Aorta (tissue), 5 donors: ENCODE measurements around the gene POLR3F. TPM values are rescaled to one million over a fixed set of nuclear protein-coding genes. Genes with fewer than 3 reads are reported as not detected.

Source experiments
- ATAC-seq: fragments of 200-7000 bp; cut with Tn5 transposase; one replicate; pipeline ENCODE4 v1.9.1; 2022; ENCODE audit warnings: moderate library complexity; ENCODE audit not compliant: low FRiP score
- DNase-seq, 2 donors: peaks; one replicate each; pipeline ENCODE4 v3.0.0-alpha.2; 2020
- H3K27ac ChIP-seq, 2 donors: one replicate each; pipeline ENCODE4 v1.5.1; 2013; ENCODE audit warnings: low read length in 2 of 2, mild to moderate bottlenecking in 2 of 2, moderate library complexity in 2 of 2, control low read depth in 1 of 2, inconsistent platforms in 1 of 2, low read depth in 1 of 2
- H3K27me3 ChIP-seq, 2 donors: one replicate each; pipeline ENCODE4 v1.6.1; 2013; ENCODE audit warnings: control low read depth in 1 of 2, low read length in 1 of 2, mild to moderate bottlenecking in 1 of 2, moderate library complexity in 1 of 2; ENCODE audit not compliant: insufficient read depth in 2 of 2, control insufficient read depth in 1 of 2
- H3K36me3 ChIP-seq, 2 donors: one replicate each; pipeline ENCODE4 v1.6.1; 2013; ENCODE audit warnings: control low read depth in 1 of 2, low read length in 1 of 2, mild to moderate bottlenecking in 1 of 2; ENCODE audit not compliant: insufficient read depth in 2 of 2, control insufficient read depth in 1 of 2
- H3K4me1 ChIP-seq, 2 donors: one replicate each; pipeline ENCODE4 v1.6.1; 2013; ENCODE audit warnings: low read length in 2 of 2, control low read depth in 1 of 2, mild to moderate bottlenecking in 1 of 2, moderate library complexity in 1 of 2; ENCODE audit not compliant: insufficient read depth in 2 of 2, control insufficient read depth in 1 of 2
- H3K4me3 ChIP-seq, 2 donors: one replicate each; pipeline ENCODE4 v1.5.1; 2013; ENCODE audit warnings: low read length in 2 of 2, control low read depth in 1 of 2, mild to moderate bottlenecking in 1 of 2
- H3K9me3 ChIP-seq: one replicate; pipeline ENCODE4 v1.6.1; 2013; ENCODE audit warnings: mild to moderate bottlenecking, low read length; ENCODE audit not compliant: control insufficient read depth
- WGBS, 2 donors: extraction: QIAGEN DNeasy Blood & Tissue Kit; methylation state at CpG; one replicate each; pipeline ENCODE4 v1.1.7; 2013; 5-methylcytosine and 5-hydroxymethylcytosine counted together
- intact Hi-C, 2 donors: fragments of 100-400 bp; cut with DNase I; formaldehyde crosslinking; loops; one replicate each; pipeline versions ENCODE4 v1.14.2 to v1.15.0; 2022
- microRNA-seq, 2 donors: library from miRNA; unstranded; fragments of <30 nt; microRNA quantifications; one replicate each; pipeline ENCODE4 v1.2.0, GENCODE V29; 2020
- polyA plus RNA-seq, 2 donors: library from polyadenylated mRNA; stranded (reverse); fragments of 200-250 nt; gene quantifications; one replicate each; pipeline ENCODE4 v1.2.3, GENCODE V29; 2013
- total RNA-seq, 2 donors: library from RNA; stranded (reverse); fragmentation: NEBNext Ultra II Directional; extraction: Animal tissue kit (Norgen Biotek cat#: 25700); gene quantifications; one replicate each; pipeline ENCODE4 v1.2.1, GENCODE V29; 2021
- donor health status: healthy with polysubstance abuse.
- donor health status: Bipolar disorder and iron deficiency.
- donor health status: DM: no; HTN: no; CAD: no.
- donor health status: DM: no; HTN: no; CAD: no.
- donor health status: DM: yes; HTN: yes; CAD: no.

POLR3F gene
- total and polyA plus RNA-seq, 4 donors = 5.6 to 20.4 (median 7.8) TPM

DNA sequence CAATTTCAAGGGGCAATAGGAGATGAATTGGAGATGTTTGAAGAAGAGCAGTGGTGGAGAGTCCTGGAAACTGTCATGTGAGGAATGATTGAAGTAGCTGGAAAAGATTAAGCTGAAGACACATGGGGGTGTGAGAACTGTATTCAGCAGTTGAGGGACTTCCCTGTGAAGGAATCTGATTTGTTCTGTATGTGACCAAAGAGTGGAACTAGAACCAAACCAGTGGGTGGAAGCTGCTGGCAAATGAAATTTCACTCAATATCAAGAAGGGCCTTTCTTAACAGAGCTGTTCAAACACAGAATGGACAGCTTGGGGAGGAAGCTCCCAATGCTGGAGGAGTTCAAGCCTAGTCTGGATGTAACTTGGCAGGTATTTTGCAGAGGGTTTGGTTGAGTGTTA, 61.9 kb downstream of the POLR3F start:
- ATAC-seq = no peak
- H3K36me3 ChIP-seq = peaks cover 19 to 25% of the 10 kb centered on the region in 2 donors
- no peaks in the 10 kb centered on the region for H3K27me3 ChIP-seq

DNA sequence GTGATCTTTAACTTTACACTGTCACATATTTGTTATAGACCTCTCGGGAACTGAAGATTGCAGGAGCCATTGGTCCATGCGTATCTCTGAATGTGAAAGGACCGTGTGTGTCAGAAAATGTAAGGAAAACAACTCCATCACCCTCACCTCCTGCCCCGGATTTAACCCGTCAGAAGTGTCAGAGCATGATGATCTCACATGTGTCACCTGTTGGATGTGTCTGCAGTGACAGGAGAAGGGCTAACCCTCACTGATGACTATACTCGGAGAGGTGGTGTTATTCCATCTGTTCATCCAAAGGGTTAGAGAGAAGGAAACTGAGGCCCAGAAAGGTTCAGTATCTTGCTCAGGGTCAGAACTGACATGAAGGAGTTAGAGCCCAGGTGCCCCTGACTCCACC, 65.4 kb downstream of the POLR3F start:
- ATAC-seq (no peak), DNase-seq (no peak)
- Histone ChIP-seq H3K4me3 (no peak overlapping the region), H3K36me3 (peaks cover 23% of the 10 kb centered on the region in 2 donors), H3K27me3 (no peaks in the 10 kb centered on the region), H3K9me3 (no peaks in the 10 kb centered on the region), H3K27ac (no peak overlapping the region), H3K4me1 (no peaks in the 10 kb centered on the region)
- intact Hi-C loops = no loop called here
- WGBS, 2 donors = 86 to 92% methylated on average over 6 of the region's 6 CpGs

More for the DNA sequence above, 61.9 kb downstream of the POLR3F start:
- Histone ChIP-seq H3K27ac (no peak overlapping the region), H3K4me3 (no peak overlapping the region), H3K9me3 (no peaks in the 10 kb centered on the region), H3K4me1 (no peaks in the 10 kb centered on the region)
- no peak for DNase-seq
- intact Hi-C loops = no loop called here

DNA sequence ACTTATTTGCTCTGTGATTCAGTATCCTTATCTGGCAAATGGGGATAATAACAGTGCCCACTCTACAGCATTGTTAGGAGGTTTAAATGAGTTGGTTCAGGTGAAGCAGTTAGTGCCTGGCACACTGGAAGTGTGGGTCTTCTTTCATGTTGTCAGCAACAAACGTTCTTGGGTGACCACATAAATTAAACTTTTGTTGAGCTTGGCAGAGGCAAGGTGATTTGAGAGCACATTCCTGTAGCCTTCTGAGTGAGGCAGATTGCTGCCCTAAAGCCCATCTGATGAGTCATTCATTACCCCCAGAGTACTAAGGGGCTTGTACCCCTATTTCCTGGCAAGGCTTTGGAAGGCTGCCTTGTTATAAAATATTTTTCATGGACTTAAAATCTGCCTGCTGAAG, 66.3 kb downstream of the POLR3F start:
- Histone ChIP-seq H3K27ac (no peak overlapping the region), H3K27me3 (no peaks in the 10 kb centered on the region), H3K36me3 (peaks cover 19% of the 10 kb centered on the region in 2 donors), H3K4me1 (no peaks in the 10 kb centered on the region), H3K9me3 (no peaks in the 10 kb centered on the region), H3K4me3 (no peak overlapping the region)
- DNase-seq (no peak), ATAC-seq (no peak)
- intact Hi-C loops = no loop called here
- WGBS, 2 donors = 5 to 13% methylated on average over 1 of the region's 1 CpG

DNA sequence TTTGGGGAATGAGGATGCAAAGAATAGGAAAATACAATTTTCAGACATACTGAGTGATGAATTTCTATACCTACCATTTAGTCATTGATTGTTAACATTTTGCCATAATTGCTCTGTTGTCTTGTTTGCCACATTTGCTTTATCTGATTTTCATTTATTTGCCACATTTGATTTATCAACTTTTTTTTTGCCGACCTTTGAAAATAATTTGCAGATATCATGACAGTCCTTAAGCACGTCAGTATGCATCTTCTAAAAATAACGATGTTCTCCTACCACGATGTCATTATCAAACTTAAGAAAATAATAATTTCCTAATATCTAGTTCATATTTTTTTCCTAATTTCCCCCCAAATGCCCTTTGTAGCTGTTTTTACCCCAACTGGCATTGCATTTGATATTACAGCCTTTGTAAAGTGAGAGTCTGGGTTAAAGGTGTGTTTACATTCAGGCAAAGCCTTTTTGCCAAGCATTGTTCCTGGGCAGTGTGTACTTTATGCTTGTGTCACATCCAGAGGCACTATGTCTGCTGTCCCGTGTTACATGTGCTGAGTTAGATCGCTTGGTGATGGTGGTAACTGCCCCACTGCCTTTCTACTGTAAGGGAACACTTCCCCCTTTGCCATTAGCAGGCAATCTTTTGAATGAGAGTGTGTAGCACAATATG, 66.9 kb downstream of the POLR3F start:
- ATAC-seq = no peak
- 78 to 82% methylated on average over 6 of the region's 6 CpGs for WGBS, 2 donors
- peaks cover 14 to 19% of the 10 kb centered on the region in 2 donors for H3K36me3 ChIP-seq
- no peak overlapping the region for H3K27ac ChIP-seq
- no peak for DNase-seq
- no peaks in the 10 kb centered on the region for H3K4me1 ChIP-seq
- H3K9me3 ChIP-seq = no peaks in the 10 kb centered on the region
- H3K4me3 ChIP-seq = no peak overlapping the region
- intact Hi-C loops = no loop called here
- H3K27me3 ChIP-seq = no peaks in the 10 kb centered on the region

Small RNAs within 50 kb of the gene (microRNA-seq; reads per million reads assigned to microRNA genes)
- gene MIR3192 = 0.60 to 0.99 reads per million in 2 donors

Other genes with a start within 250 kb of the POLR3F start
- 10 to 100 TPM; 11.9 to 19.0 TPM for gene ZNF133, start 178.9 kb upstream of the POLR3F start, total RNA-seq
- 10 to 100 TPM; 12.8 to 31.4 TPM for gene ZNF133, start 178.9 kb upstream of the POLR3F start, polyA plus RNA-seq
- gene DZANK1, start 360 bp upstream of the POLR3F start, total RNA-seq = 1 to 10 TPM; 2.3 to 2.5 TPM
- gene DZANK1, start 360 bp upstream of the POLR3F start, polyA plus RNA-seq = 1 to 10 TPM in 1 of 2 donors, under 1 TPM in 1; 0.75 to 3.6 TPM
- 10 to 100 TPM; 13.6 to 17.7 TPM for gene RBBP9, start 29.8 kb downstream of the POLR3F start, total RNA-seq
- gene RBBP9, start 29.8 kb downstream of the POLR3F start, polyA plus RNA-seq = 1 to 10 TPM; 8.4 to 9.2 TPM
- 10 to 100 TPM; 30.6 to 37.5 TPM for gene SEC23B, start 40.5 kb downstream of the POLR3F start, total RNA-seq
- 10 to 100 TPM in 1 of 2 donors, 1 to 10 TPM in 1; 8.9 to 14.4 TPM for gene SEC23B, start 40.5 kb downstream of the POLR3F start, polyA plus RNA-seq
- 10 to 100 TPM; 46.0 to 51.5 TPM for gene SMIM26, start 100.0 kb downstream of the POLR3F start, total RNA-seq
- 100 to 1,000 TPM; 124 to 197 TPM for gene SMIM26, start 100.0 kb downstream of the POLR3F start, polyA plus RNA-seq
- gene DTD1, start 120.7 kb downstream of the POLR3F start, total RNA-seq = 10 to 100 TPM; 20.0 to 20.2 TPM
- gene DTD1, start 120.7 kb downstream of the POLR3F start, polyA plus RNA-seq = 10 to 100 TPM; 17.8 to 19.7 TPM